Raji (cell line): Measurements from ENCODE around the gene MEA1.

Experiments used
- POLR2A ChIP-seq: IDR thresholded peaks from 2 replicates; pipeline ENCODE4 v1.6.1; 2011; ENCODE audit warnings: low read depth, low read length, control low read depth; ENCODE audit not compliant: insufficient read depth

MEA1 gene

GRCh38 chr6:43021270-43022047 is 7.7 kb upstream of the MEA1 start, which contains the start of gene RRP36:
TSS of gene RRP36 (plus strand) at chr6:43021623. CDS start at chr6:43021655, 32 bp downstream.
- TF ChIP-seq POLR2A = peak; percentile 73

- TF ChIP-seq POLR2A = no peak
These were observed 7.1 kb upstream of the MEA1 start for GRCh38 chr6:43020847-43021246.

GRCh38 chr6:43020052-43020705 is 6.4 kb upstream of the MEA1 start:
- no peak for TF ChIP-seq POLR2A

- TF ChIP-seq POLR2A = no peak
These were observed 5.4 kb upstream of the MEA1 start for GRCh38 chr6:43019152-43019551.

- TF ChIP-seq POLR2A = no peak
These were observed 3.2 kb upstream of the MEA1 start for GRCh38 chr6:43016943-43017334.

GRCh38 chr6:43016176-43016942 is 2.6 kb upstream of the MEA1 start:
- no peak for TF ChIP-seq POLR2A

GRCh38 chr6:43014434-43014909 is 726 bp upstream of the MEA1 start:
- TF ChIP-seq POLR2A = no peak; the same call in 1 of the 2 replicates

- TF ChIP-seq POLR2A = peak; percentile 0; the same call in 1 of the 2 replicates
These were observed 476 bp downstream of the MEA1 start for GRCh38 chr6:43013097-43013842.

- no peak for TF ChIP-seq POLR2A
These were observed 1.4 kb downstream of the MEA1 start for GRCh38 chr6:43012364-43012763.

GRCh38 chr6:43011207-43011606 is 2.5 kb downstream of the MEA1 start:
- no peak for TF ChIP-seq POLR2A

- TF ChIP-seq POLR2A = no peak
These were observed 4.6 kb downstream of the MEA1 start for GRCh38 chr6:43009124-43009523.

GRCh38 chr6:43007126-43007525 is 6.6 kb downstream of the MEA1 start:
- TF ChIP-seq POLR2A = no peak

GRCh38 chr6:43006251-43006650 is 7.5 kb downstream of the MEA1 start:
- TF ChIP-seq POLR2A = no peak

GRCh38 chr6:43005844-43006243 is 7.9 kb downstream of the MEA1 start:
- TF ChIP-seq POLR2A = no peak

GRCh38 chr6:43001843-43002242 is 11.9 kb downstream of the MEA1 start:
- TF ChIP-seq POLR2A = no peak
